ENCODE data around the gene ATG4D.
"Not testable (repeated sequence)": the region's sequence is repeated elsewhere in the genome, so short reads cannot be mapped to it uniquely, and the experiment has no call there.

Gene ATG4D

GRCh38 chr19:10519421-10519820, 24.3 kb upstream of the ATG4D start:
- H3K4me1 ChIP-seq (ENCODE audit: control insufficient read depth in 1 of 2, insufficient read depth in 2 of 2, low read length in 2 of 2) = peaks cover 0 to 19% of the 10 kb centered on the region in 2 donors
- H3K27me3 ChIP-seq (ENCODE audit: control insufficient read depth in 1 of 2, insufficient read depth in 2 of 2, low read length in 2 of 2) = peaks cover 54 to 57% of the 10 kb centered on the region in 2 donors
- H3K36me3 ChIP-seq (ENCODE audit: control insufficient read depth in 1 of 2, insufficient read depth in 2 of 2, low read length in 2 of 2) = no peaks in the 10 kb centered on the region
- H3K4me3 ChIP-seq (ENCODE audit: low read depth in 1 of 2, low read length in 2 of 2) = no peak overlapping the region
- no peak overlapping the region for H3K27ac ChIP-seq (ENCODE audit: low read depth, low read length)
- H3K9me3 ChIP-seq (ENCODE audit: control insufficient read depth in 1 of 2, low read length in 2 of 2) = no peaks in the 10 kb centered on the region
- H3K9ac ChIP-seq (ENCODE audit: low read depth in 1 of 2, low read length in 2 of 2) = no peak overlapping the region

DNA sequence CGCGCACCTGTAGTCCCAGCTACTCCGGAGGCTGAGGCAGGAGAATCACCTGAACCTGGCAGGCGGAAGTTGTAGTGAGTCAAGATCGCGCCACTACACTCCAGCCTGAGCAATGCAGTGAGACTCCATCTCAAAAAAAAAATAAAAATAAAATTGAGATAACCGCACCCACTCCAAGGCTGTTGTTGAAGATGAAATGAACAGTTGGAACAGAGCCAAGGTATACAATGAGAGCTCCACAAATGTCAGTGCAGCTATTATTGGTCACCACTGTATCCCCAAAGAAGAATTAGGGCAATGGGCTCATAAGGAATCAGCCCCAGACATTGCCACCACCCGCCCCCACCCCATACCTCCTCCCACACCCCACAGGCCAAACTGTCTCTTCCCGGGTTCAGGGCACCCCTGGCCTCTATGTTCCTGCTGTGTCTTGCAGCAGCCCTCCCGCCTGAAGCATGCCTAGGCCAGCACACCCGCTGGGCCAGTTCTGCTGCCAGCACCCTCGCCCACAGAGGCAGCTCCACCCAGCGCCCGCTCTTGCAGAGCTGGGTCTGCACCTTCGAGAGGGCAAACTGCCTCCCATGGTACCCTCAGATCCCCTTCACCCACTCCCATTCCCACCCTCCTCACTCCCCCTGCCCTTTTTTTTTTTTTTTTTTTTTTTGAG, 22.9 kb upstream of the ATG4D start:
- peaks cover 41 to 48% of the 10 kb centered on the region in 2 donors for H3K27me3 ChIP-seq (ENCODE audit: control insufficient read depth in 1 of 2, insufficient read depth in 2 of 2, low read length in 2 of 2)
- no peak overlapping the region for H3K9ac ChIP-seq (ENCODE audit: low read depth in 1 of 2, low read length in 2 of 2)
- no peaks in the 10 kb centered on the region for H3K36me3 ChIP-seq (ENCODE audit: control insufficient read depth in 1 of 2, insufficient read depth in 2 of 2, low read length in 2 of 2)
- H3K4me3 ChIP-seq (ENCODE audit: low read depth in 1 of 2, low read length in 2 of 2) = no peak overlapping the region
- H3K9me3 ChIP-seq (ENCODE audit: control insufficient read depth in 1 of 2, low read length in 2 of 2) = no peaks in the 10 kb centered on the region
- H3K4me1 ChIP-seq (ENCODE audit: control insufficient read depth in 1 of 2, insufficient read depth in 2 of 2, low read length in 2 of 2) = peaks cover 0 to 19% of the 10 kb centered on the region in 2 donors
- no peak overlapping the region for H3K27ac ChIP-seq (ENCODE audit: low read depth, low read length)

DNA sequence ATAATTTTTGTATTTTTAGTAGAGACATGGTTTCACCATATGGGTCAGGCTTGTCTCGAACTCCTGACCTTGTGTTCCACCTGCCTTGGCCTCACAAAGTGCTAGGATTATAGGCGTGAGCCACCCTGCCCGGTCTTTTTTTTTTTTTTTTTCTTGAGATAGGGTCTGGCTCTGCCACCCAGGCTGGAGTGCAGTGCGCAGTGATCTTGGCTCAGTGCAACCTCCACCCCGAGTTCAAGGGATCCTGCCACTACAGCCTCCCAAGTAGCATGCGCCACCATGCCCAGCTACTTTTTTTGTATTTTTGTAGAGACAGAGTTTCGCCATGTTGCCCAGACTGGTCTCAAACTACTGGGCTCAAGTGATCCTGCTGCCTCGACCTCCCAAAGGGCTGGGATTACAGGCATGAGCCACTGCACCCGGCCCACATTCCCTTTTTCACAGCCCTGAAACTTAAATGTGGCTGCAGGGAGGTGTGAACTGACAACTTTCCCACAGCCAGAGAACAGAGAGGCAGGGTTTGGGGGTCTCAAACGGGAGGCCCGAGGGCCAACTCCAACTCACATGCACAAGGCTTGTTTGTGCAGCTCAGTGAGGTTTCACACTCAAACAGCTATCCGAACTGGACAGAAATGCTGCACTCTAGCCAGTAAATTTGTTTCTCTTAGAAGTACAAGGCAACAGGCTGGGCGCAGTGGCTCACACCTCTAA, 22.1 kb upstream of the ATG4D start:
- H3K27me3 ChIP-seq (ENCODE audit: control insufficient read depth in 1 of 2, insufficient read depth in 2 of 2, low read length in 2 of 2) = peaks cover 35 to 42% of the 10 kb centered on the region in 2 donors
- H3K9ac ChIP-seq (ENCODE audit: low read depth in 1 of 2, low read length in 2 of 2) = no peak overlapping the region
- H3K9me3 ChIP-seq (ENCODE audit: control insufficient read depth in 1 of 2, low read length in 2 of 2) = no peaks in the 10 kb centered on the region
- peaks cover 0 to 19% of the 10 kb centered on the region in 2 donors for H3K4me1 ChIP-seq (ENCODE audit: control insufficient read depth in 1 of 2, insufficient read depth in 2 of 2, low read length in 2 of 2)
- no peaks in the 10 kb centered on the region for H3K36me3 ChIP-seq (ENCODE audit: control insufficient read depth in 1 of 2, insufficient read depth in 2 of 2, low read length in 2 of 2)
- no peak overlapping the region for H3K4me3 ChIP-seq (ENCODE audit: low read depth in 1 of 2, low read length in 2 of 2)
- no peak overlapping the region for H3K27ac ChIP-seq (ENCODE audit: low read depth, low read length)

GRCh38 chr19:10523135-10523636, 20.5 kb upstream of the ATG4D start:
- H3K9ac ChIP-seq (ENCODE audit: low read depth in 1 of 2, low read length in 2 of 2) = no peak overlapping the region
- no peak overlapping the region for H3K27ac ChIP-seq (ENCODE audit: low read depth, low read length)
- H3K27me3 ChIP-seq (ENCODE audit: control insufficient read depth in 1 of 2, insufficient read depth in 2 of 2, low read length in 2 of 2) = peaks cover 19 to 27% of the 10 kb centered on the region in 2 donors
- H3K4me3 ChIP-seq (ENCODE audit: low read depth in 1 of 2, low read length in 2 of 2) = no peak overlapping the region
- H3K36me3 ChIP-seq (ENCODE audit: control insufficient read depth in 1 of 2, insufficient read depth in 2 of 2, low read length in 2 of 2) = no peaks in the 10 kb centered on the region
- H3K4me1 ChIP-seq (ENCODE audit: control insufficient read depth in 1 of 2, insufficient read depth in 2 of 2, low read length in 2 of 2) = peaks cover 0 to 8% of the 10 kb centered on the region in 2 donors
- no peaks in the 10 kb centered on the region for H3K9me3 ChIP-seq (ENCODE audit: control insufficient read depth in 1 of 2, low read length in 2 of 2)

DNA sequence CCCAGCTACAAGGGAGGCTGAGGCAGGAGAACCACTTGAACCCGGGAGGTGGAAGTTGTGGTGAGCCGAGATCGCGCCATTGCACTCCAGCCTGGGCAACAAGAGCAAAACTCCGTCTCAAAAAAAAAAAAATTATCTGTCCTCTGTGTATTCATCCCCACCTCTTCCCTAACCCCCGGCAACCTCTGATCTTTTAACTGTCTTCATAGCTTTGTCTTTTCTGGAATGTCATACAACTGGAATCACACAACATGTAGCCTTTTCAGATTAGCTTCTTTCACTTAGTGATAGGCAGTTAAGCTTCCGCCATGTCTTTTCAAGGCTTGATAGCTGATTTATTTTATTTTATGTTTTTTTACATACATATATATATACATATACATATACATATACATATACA, 18.1 kb upstream of the ATG4D start:
- H3K36me3 ChIP-seq (ENCODE audit: control insufficient read depth in 1 of 2, insufficient read depth in 2 of 2, low read length in 2 of 2) = no peaks in the 10 kb centered on the region
- H3K9me3 ChIP-seq (ENCODE audit: control insufficient read depth in 1 of 2, low read length in 2 of 2) = no peaks in the 10 kb centered on the region
- H3K4me3 ChIP-seq (ENCODE audit: low read depth in 1 of 2, low read length in 2 of 2) = no peak overlapping the region
- no peaks in the 10 kb centered on the region for H3K4me1 ChIP-seq (ENCODE audit: control insufficient read depth in 1 of 2, insufficient read depth in 2 of 2, low read length in 2 of 2)
- H3K27me3 ChIP-seq (ENCODE audit: control insufficient read depth in 1 of 2, insufficient read depth in 2 of 2, low read length in 2 of 2) = peaks cover 0 to 9% of the 10 kb centered on the region in 2 donors
- H3K27ac ChIP-seq (ENCODE audit: low read depth, low read length) = no peak overlapping the region
- H3K9ac ChIP-seq (ENCODE audit: low read depth in 1 of 2, low read length in 2 of 2) = no peak overlapping the region

GRCh38 chr19:10526887-10527286, 16.8 kb upstream of the ATG4D start:
- H3K9ac ChIP-seq (ENCODE audit: low read depth in 1 of 2, low read length in 2 of 2); H3K9me3 ChIP-seq (ENCODE audit: control insufficient read depth in 1 of 2, low read length in 2 of 2); H3K4me3 ChIP-seq (ENCODE audit: low read depth in 1 of 2, low read length in 2 of 2); H3K4me1 ChIP-seq (ENCODE audit: control insufficient read depth in 1 of 2, insufficient read depth in 2 of 2, low read length in 2 of 2); H3K27ac ChIP-seq (ENCODE audit: low read depth, low read length); H3K27me3 ChIP-seq (ENCODE audit: control insufficient read depth in 1 of 2, insufficient read depth in 2 of 2, low read length in 2 of 2); H3K36me3 ChIP-seq (ENCODE audit: control insufficient read depth in 1 of 2, insufficient read depth in 2 of 2, low read length in 2 of 2): not testable (repeated sequence)

- H3K9ac ChIP-seq (ENCODE audit: low read depth in 1 of 2, low read length in 2 of 2) = no peak overlapping the region
- no peaks in the 10 kb centered on the region for H3K36me3 ChIP-seq (ENCODE audit: control insufficient read depth in 1 of 2, insufficient read depth in 2 of 2, low read length in 2 of 2)
- no peak overlapping the region for H3K4me3 ChIP-seq (ENCODE audit: low read depth in 1 of 2, low read length in 2 of 2)
- H3K27me3 ChIP-seq (ENCODE audit: control insufficient read depth in 1 of 2, insufficient read depth in 2 of 2, low read length in 2 of 2) = no peaks in the 10 kb centered on the region
- no peak overlapping the region for H3K27ac ChIP-seq (ENCODE audit: low read depth, low read length)
- no peaks in the 10 kb centered on the region for H3K4me1 ChIP-seq (ENCODE audit: control insufficient read depth in 1 of 2, insufficient read depth in 2 of 2, low read length in 2 of 2)
- H3K9me3 ChIP-seq (ENCODE audit: control insufficient read depth in 1 of 2, low read length in 2 of 2) = peaks cover 0 to 3% of the 10 kb centered on the region in 2 donors
These were observed 11.2 kb upstream of the ATG4D start for GRCh38 chr19:10532457-10532856.

DNA sequence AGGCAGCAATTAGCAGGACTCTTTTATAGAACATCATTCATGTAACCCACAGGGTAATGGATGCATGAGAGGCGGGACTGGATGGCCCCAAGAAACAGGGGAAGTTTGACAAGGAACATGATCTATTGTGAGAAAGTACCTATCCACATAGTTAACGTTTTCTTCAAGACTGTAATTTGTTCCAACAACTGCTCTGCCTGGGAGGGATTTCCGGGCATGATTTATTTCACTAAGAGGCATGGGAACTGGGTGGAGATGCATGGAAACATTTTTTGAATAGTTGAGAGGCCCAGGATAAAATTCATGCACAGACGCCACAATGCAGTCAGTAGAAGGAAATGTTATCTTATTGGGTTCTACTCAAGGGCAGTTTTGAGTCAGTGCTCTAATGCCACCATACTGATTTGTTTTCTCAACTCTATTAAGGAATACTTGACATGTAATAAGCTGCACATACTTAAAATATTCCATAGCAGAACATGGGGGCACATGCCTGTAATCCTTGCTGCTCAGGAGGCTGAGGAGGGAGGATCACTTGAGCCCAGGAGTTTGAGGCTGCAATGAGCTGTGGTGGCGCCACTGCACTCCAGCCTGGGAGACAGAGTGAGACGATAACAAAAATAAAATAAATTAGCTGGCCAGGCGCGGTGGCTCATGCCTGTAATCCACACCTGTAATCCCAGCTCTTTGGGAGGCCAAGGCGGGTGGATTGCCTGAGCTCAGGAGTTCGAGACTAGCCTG, 9.9 kb upstream of the ATG4D start:
- Histone ChIP-seq H3K27me3 (ENCODE audit: control insufficient read depth in 1 of 2, insufficient read depth in 2 of 2, low read length in 2 of 2) (peaks cover 0 to 5% of the 10 kb centered on the region in 2 donors), H3K9me3 (ENCODE audit: control insufficient read depth in 1 of 2, low read length in 2 of 2) (peaks cover 0 to 3% of the 10 kb centered on the region in 2 donors), H3K4me3 (ENCODE audit: low read depth in 1 of 2, low read length in 2 of 2) (no peak overlapping the region), H3K4me1 (ENCODE audit: control insufficient read depth in 1 of 2, insufficient read depth in 2 of 2, low read length in 2 of 2) (no peaks in the 10 kb centered on the region), H3K9ac (ENCODE audit: low read depth in 1 of 2, low read length in 2 of 2) (no peak overlapping the region), H3K27ac (ENCODE audit: low read depth, low read length) (no peak overlapping the region), H3K36me3 (ENCODE audit: control insufficient read depth in 1 of 2, insufficient read depth in 2 of 2, low read length in 2 of 2) (no peaks in the 10 kb centered on the region)

DNA sequence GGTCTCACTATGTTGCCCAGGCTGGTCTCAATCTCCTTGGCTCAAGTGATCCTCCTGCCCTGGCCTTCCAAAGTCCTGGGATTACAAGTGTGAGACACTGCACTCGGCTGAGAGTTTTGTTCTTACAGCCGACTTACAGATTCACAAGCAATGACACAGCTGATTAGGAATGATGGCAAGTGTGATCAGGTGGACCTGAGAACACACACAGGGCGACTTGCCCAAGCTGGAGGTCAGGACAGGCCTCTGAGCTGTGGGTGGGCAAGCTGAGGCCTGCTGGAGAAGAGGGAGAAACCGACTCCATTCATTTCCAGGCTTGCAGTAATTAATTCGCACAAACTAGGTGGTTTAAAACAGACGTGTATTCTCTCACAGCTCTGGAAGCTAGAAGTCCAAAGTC, 8.1 kb upstream of the ATG4D start:
- Histone ChIP-seq H3K4me1 (ENCODE audit: control insufficient read depth in 1 of 2, insufficient read depth in 2 of 2, low read length in 2 of 2) (no peaks in the 10 kb centered on the region), H3K4me3 (ENCODE audit: low read depth in 1 of 2, low read length in 2 of 2) (no peak overlapping the region), H3K27ac (ENCODE audit: low read depth, low read length) (no peak overlapping the region), H3K9ac (ENCODE audit: low read depth in 1 of 2, low read length in 2 of 2) (no peak overlapping the region), H3K9me3 (ENCODE audit: control insufficient read depth in 1 of 2, low read length in 2 of 2) (peaks cover 0 to 3% of the 10 kb centered on the region in 2 donors), H3K36me3 (ENCODE audit: control insufficient read depth in 1 of 2, insufficient read depth in 2 of 2, low read length in 2 of 2) (no peaks in the 10 kb centered on the region), H3K27me3 (ENCODE audit: control insufficient read depth in 1 of 2, insufficient read depth in 2 of 2, low read length in 2 of 2) (peaks cover 0 to 5% of the 10 kb centered on the region in 2 donors)

DNA sequence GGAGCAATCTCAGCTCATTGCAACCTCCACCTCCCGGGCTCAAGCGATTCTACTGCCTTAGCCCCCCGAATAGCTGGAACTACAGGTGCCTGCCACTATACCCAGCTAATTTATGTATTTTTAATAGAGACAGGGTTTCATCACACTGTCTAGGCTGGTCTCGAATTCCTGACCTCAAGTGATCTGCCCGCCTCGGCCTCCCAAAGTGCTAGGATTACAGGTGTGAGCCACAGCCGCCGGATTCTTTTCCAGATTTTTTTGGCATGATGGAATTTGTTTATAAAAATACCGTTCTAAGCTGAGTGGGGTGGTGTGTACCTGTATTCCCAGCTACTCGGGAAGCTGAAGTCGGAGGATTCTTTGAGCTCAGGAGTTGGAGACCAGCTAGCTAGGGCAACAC, 6.0 kb upstream of the ATG4D start:
- Histone ChIP-seq H3K4me3 (ENCODE audit: low read depth in 1 of 2, low read length in 2 of 2) (no peak overlapping the region), H3K27me3 (ENCODE audit: control insufficient read depth in 1 of 2, insufficient read depth in 2 of 2, low read length in 2 of 2) (peaks cover 0 to 5% of the 10 kb centered on the region in 2 donors), H3K4me1 (ENCODE audit: control insufficient read depth in 1 of 2, insufficient read depth in 2 of 2, low read length in 2 of 2) (no peaks in the 10 kb centered on the region), H3K9me3 (ENCODE audit: control insufficient read depth in 1 of 2, low read length in 2 of 2) (peaks cover 0 to under 1% of the 10 kb centered on the region in 2 donors), H3K9ac (ENCODE audit: low read depth in 1 of 2, low read length in 2 of 2) (no peak overlapping the region), H3K36me3 (ENCODE audit: control insufficient read depth in 1 of 2, insufficient read depth in 2 of 2, low read length in 2 of 2) (no peaks in the 10 kb centered on the region), H3K27ac (ENCODE audit: low read depth, low read length) (no peak overlapping the region)

All from duodenal mucosa (tissue), 2 donors.